ENCODE data around the gene PRDM2.

DNA sequence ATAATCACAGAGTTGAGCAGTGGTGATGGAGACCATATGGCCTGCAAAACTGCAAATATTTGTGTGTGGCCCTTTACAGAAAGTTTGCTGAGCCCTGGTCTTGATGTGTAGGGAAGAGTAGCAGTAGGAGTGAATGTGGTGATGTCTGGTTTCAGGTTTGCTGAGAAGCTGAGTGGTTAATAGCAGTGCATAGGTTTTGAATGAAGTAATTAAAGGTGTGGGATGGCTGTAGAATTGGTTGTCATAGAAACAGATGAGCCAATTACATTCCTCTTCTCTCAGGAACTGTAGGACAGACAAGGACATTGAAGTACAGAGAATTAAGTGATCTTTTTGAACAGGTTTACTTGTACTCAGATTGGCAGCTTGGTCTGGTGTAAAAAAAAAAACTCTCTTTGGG lies 37.4 kb downstream of the PRDM2 start:
- TF ChIP-seq POLR2A (IDR thresholded peaks at IDR 0.05), result no peak
- no peak for TF ChIP-seq CTCF (IDR thresholded peaks at IDR 0.05)
- TF ChIP-seq EP300 (IDR thresholded peaks at IDR 0.05), result no peak

Data from sigmoid colon (tissue), 4 donors.